ENCODE results near the gene BRWD1. TPM values are rescaled to one million over a fixed set of nuclear protein-coding genes. Genes with fewer than 3 reads are reported as not detected.

The BRWD1 gene
- total RNA-seq, 2 donors from 2014 or later: 38.6 to 43.1 TPM

DNA sequence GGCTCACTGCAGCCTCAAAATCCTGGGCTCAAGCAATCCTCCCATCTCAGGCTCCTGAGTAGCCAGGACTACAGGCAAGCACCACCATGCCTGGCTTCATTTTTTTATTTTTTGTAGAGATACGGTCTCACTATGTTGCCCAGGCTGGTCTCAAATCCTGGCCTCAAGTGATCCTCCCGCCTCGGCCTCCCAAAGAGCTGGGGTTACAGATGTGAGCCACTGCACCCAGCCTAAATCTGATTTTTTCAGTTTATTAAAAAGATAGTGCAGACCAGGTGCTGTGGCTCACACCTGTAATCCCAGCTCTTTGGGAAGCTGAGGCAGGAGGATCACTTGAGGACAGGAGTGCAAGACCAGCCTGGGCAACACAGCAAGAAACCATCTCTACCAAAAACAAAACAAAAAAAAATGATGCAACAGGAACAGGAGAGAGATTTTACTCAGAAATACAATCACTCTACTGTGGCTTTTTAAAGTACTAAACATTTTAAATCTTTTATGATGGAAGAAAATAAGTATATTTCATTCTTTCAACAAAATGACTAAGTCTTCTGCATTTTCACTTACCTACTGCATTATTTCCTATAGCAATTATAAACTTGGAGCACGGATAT is 132.1 kb downstream of the BRWD1 start:
- H3K9me3 ChIP-seq: no peaks in the 10 kb centered on the region
- H3K4me1 ChIP-seq: peaks cover 5% of the 10 kb centered on the region
- intact Hi-C loops (cut with DNase I): loop anchor here (2.0 kb wide), 1 partner anchor 207 kb away; no protein-coding TSS in a partner anchor
- H3K9ac ChIP-seq (ENCODE audit: low read depth in 2 of 2, low read length in 2 of 2): no peak overlapping the region
- DNase-seq: no peak
- no peaks in the 10 kb centered on the region for H3K36me3 ChIP-seq
- H3K4me3 ChIP-seq: no peak overlapping the region
- TF ChIP-seq, protein P1, sequence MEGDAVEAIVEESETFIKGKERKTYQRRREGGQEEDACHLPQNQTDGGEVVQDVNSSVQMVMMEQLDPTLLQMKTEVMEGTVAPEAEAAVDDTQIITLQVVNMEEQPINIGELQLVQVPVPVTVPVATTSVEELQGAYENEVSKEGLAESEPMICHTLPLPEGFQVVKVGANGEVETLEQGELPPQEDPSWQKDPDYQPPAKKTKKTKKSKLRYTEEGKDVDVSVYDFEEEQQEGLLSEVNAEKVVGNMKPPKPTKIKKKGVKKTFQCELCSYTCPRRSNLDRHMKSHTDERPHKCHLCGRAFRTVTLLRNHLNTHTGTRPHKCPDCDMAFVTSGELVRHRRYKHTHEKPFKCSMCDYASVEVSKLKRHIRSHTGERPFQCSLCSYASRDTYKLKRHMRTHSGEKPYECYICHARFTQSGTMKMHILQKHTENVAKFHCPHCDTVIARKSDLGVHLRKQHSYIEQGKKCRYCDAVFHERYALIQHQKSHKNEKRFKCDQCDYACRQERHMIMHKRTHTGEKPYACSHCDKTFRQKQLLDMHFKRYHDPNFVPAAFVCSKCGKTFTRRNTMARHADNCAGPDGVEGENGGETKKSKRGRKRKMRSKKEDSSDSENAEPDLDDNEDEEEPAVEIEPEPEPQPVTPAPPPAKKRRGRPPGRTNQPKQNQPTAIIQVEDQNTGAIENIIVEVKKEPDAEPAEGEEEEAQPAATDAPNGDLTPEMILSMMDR (IDR thresholded peaks at IDR 0.05): no peak
- no peak overlapping the region for H3K27ac ChIP-seq
- H3K27me3 ChIP-seq: no peaks in the 10 kb centered on the region

DNA sequence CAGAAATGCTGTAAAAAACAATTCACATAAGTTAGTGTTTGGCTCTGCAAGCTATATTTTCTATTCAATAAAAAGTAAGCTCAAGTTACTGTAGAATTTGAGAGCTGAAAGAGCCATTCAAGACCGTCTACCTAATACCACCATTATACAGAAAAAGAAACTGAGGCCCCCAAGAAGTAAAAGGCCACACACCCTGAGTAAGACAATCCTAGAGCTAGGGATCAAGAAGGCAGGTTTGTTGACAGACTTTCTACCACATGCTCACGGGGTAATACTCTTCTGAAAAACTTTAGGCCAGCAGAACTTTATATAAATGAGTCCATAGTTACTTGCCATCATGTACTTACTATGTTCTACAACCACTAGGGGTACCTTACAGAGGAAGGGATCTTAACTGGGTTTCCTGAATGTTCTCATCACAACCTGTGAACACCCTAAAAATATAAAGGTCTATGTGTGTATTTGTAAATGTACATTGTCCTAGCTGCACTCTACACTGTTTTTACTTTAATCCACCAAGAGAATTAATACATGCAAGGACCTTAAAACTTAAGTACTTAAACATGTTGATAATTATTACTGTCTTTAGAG is 132.9 kb downstream of the BRWD1 start:
- Histone ChIP-seq H3K4me1 (peaks cover 5% of the 10 kb centered on the region), H3K9me3 (no peaks in the 10 kb centered on the region), H3K27ac (no peak overlapping the region), H3K27me3 (no peaks in the 10 kb centered on the region), H3K4me3 (no peak overlapping the region), H3K36me3 (no peaks in the 10 kb centered on the region), H3K9ac (ENCODE audit: low read depth in 2 of 2, low read length in 2 of 2) (no peak overlapping the region)
- intact Hi-C loops (cut with DNase I): loop anchor here (2.0 kb wide), 1 partner anchor 208 kb away; no protein-coding TSS in a partner anchor
- TF ChIP-seq, protein P1 (IDR thresholded peaks at IDR 0.05): no peak
- no peak for DNase-seq

DNA sequence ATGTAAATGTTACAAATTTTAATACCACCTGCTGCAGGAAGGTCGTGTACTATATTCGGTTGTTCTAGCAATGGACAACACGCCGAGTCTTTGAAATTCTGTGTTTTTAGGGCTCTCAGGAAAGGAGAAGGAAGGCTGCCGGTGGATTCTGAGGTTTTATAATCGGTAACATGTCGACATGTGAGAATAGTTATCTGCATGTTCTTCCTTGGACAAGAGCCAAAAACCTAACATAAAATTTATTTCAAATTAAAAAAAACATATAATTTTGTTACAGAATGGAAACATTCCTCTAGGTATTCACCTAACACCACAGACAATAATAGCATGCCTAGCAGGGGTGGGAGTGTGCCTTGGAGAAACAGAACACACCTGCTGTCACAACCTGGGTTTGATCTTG is 135.0 kb downstream of the BRWD1 start:
- H3K9me3 ChIP-seq: no peaks in the 10 kb centered on the region
- intact Hi-C loops (cut with DNase I): no loop called here

DNA sequence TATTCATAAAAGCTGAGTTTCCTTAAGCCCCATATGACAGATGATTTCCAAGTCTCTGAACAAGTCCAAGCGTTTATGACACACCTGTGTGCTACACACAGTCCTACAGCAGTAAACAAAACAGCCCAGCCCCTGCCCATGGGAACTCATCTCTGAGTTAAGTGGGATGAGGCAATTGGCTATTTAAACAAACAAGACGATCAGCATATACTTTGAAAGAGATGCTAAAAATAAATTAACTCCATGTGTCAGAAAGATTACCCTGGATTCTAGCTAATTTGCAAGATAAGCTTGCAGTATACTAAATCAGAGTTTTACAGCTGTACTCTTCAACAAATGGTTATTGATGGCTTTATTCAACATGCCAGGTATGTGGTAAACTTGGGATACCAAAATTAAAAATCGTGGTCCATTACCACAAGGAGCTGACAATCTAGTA is 137.1 kb downstream of the BRWD1 start:
- Histone ChIP-seq H3K27ac (no peak overlapping the region), H3K9ac (ENCODE audit: low read depth in 2 of 2, low read length in 2 of 2) (no peak overlapping the region), H3K4me3 (no peak overlapping the region), H3K27me3 (no peaks in the 10 kb centered on the region), H3K4me1 (no peaks in the 10 kb centered on the region), H3K36me3 (no peaks in the 10 kb centered on the region), H3K9me3 (no peaks in the 10 kb centered on the region)
- TF ChIP-seq, protein P1 (IDR thresholded peaks at IDR 0.05): no peak
- intact Hi-C loops (cut with DNase I): no loop called here
- no peak for DNase-seq

More for the DNA sequence above, 135.0 kb downstream of the BRWD1 start:
- Histone ChIP-seq H3K4me1 (peaks cover 5% of the 10 kb centered on the region), H3K4me3 (no peak overlapping the region), H3K36me3 (no peaks in the 10 kb centered on the region), H3K27ac (no peak overlapping the region), H3K27me3 (no peaks in the 10 kb centered on the region), H3K9ac (ENCODE audit: low read depth in 2 of 2, low read length in 2 of 2) (no peak overlapping the region)
- DNase-seq: no peak
- TF ChIP-seq, protein P1 (IDR thresholded peaks at IDR 0.05): no peak

DNA sequence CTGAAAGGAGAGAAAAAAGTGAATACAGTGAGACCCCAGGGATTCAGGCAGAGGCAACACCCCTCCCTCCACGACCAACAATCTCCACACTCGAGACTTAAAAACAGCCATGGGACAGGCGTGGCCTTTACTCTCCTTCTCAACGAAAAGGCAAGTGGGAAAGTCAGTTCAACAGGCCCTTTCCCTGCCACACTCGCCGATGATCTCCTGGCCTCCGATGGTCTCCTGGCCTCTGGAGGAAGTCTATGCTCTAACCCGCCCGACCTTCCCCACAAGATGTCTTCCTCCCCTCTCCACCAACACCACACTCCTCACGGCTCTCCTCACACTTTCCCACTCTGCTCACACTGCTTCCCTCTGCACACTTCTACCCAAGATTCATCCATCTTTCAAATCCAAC is 137.8 kb downstream of the BRWD1 start:
- no peak for DNase-seq
- H3K4me3 ChIP-seq: no peak overlapping the region
- H3K9ac ChIP-seq (ENCODE audit: low read depth in 2 of 2, low read length in 2 of 2): no peak overlapping the region
- no peak overlapping the region for H3K27ac ChIP-seq
- TF ChIP-seq, protein P1 (IDR thresholded peaks at IDR 0.05): no peak
- no peaks in the 10 kb centered on the region for H3K9me3 ChIP-seq
- no peaks in the 10 kb centered on the region for H3K4me1 ChIP-seq
- no peaks in the 10 kb centered on the region for H3K27me3 ChIP-seq
- intact Hi-C loops (cut with DNase I): no loop called here
- no peaks in the 10 kb centered on the region for H3K36me3 ChIP-seq

Data from colonic mucosa (tissue), 4 donors.